RWPE2 (cell line): ENCODE results near the gene CDKN2A.
A peak's percentile ranks its signal among the peaks of the same experiment; 100 is the strongest.

Source experiments
- ATAC-seq: fragments of 200-7000 bp; cut with Tn5 transposase; 3 replicates; pipeline ENCODE4 v1.9.1; 2021; ENCODE audit warnings: low read depth
- DNase-seq: peaks from one replicate; pipeline ENCODE4 v3.0.0-alpha.2; 2020; ENCODE audit warnings: low spot score
- H3K27ac ChIP-seq: fragments of 450-650 bp; 2 replicates; pipeline ENCODE4 v1.5.1; 2017; ENCODE audit warnings: mild to moderate bottlenecking; ENCODE audit not compliant: poor library complexity, severe bottlenecking
- H3K27me3 ChIP-seq: fragments of 250-450 bp; sonication (Bioruptor Pico); 2 replicates; pipeline ENCODE4 v1.5.1; 2021; ENCODE audit warnings: mild to moderate bottlenecking, moderate library complexity; ENCODE audit not compliant: insufficient read depth, poor library complexity, severe bottlenecking
- H3K36me3 ChIP-seq: fragments of 250-450 bp; sonication (Bioruptor Pico); 2 replicates; pipeline ENCODE4 v1.5.1; 2020; ENCODE audit warnings: low read depth, mild to moderate bottlenecking, moderate library complexity
- H3K4me1 ChIP-seq: fragments of 250-450 bp; sonication (Bioruptor Pico); 2 replicates; pipeline ENCODE4 v1.5.1; 2021; ENCODE audit warnings: mild to moderate bottlenecking, moderate library complexity; ENCODE audit not compliant: insufficient read depth, poor library complexity, severe bottlenecking
- H3K4me3 ChIP-seq: fragments of 250-450 bp; sonication (Bioruptor Pico); 2 replicates; pipeline ENCODE4 v1.5.1; 2021; ENCODE audit warnings: mild to moderate bottlenecking, moderate library complexity; ENCODE audit not compliant: severe bottlenecking
- H3K9me3 ChIP-seq: fragments of 250-450 bp; sonication (Bioruptor Pico); 2 replicates; pipeline ENCODE4 v1.5.1; 2021; ENCODE audit warnings: mild to moderate bottlenecking, moderate library complexity; ENCODE audit not compliant: severe bottlenecking
- TF ChIP-seq, protein P1 (sequence below): fragments of 450-650 bp; IDR thresholded peaks from one replicate; pipeline ENCODE4 v1.5.1; 2017; ENCODE audit warnings: mild to moderate bottlenecking, moderate library complexity; ENCODE audit not compliant: poor library complexity, severe bottlenecking

CDKN2A gene

GRCh38 chr9:21995666-21996398, 1.6 kb upstream of the CDKN2A start:
- Histone ChIP-seq H3K27me3 (no peaks in the 10 kb centered on the region), H3K36me3 (peaks cover 35% of the 10 kb centered on the region), H3K9me3 (no peaks in the 10 kb centered on the region), H3K4me1 (peaks cover 19% of the 10 kb centered on the region), H3K4me3 (peak overlapping the region; percentile 79), H3K27ac (peak overlapping the region; percentile 89)
- ATAC-seq (peak; percentile 8), DNase-seq (no peak)
- TF ChIP-seq, protein P1, sequence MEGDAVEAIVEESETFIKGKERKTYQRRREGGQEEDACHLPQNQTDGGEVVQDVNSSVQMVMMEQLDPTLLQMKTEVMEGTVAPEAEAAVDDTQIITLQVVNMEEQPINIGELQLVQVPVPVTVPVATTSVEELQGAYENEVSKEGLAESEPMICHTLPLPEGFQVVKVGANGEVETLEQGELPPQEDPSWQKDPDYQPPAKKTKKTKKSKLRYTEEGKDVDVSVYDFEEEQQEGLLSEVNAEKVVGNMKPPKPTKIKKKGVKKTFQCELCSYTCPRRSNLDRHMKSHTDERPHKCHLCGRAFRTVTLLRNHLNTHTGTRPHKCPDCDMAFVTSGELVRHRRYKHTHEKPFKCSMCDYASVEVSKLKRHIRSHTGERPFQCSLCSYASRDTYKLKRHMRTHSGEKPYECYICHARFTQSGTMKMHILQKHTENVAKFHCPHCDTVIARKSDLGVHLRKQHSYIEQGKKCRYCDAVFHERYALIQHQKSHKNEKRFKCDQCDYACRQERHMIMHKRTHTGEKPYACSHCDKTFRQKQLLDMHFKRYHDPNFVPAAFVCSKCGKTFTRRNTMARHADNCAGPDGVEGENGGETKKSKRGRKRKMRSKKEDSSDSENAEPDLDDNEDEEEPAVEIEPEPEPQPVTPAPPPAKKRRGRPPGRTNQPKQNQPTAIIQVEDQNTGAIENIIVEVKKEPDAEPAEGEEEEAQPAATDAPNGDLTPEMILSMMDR, result no peak

DNA sequence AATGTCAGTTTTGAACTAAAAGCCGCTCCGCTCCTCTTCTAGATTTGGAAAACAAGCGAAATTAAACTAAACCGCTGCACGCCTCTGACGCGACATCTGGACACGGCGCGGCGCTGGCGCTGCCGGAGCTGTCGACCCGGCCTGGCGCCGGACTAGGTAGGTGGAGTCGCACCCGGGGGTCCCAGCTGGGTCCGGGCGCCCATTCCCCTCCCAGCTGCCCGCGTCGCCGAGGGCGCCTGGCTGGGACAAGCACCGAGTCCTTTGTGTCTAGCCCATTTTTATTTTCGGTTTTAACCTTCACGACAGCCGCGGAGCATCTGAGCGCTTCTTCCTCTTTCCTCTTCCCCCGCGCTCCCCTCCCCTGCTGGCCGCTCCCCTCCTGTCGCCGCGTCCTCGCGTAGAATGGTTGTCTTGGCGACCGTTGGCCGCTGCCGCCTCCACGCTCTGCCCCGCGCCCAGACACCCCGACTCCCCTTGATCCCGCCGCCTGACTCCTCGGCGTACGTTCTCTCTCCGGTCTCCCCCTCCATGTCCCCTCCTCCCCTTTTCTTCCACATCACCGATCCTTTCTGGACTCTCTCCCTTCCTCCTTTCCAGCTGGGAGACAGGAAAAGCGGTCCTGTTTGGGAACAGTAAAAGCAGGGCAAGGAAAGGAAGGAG, 944 bp upstream of the CDKN2A start:
- H3K9me3 ChIP-seq, result no peaks in the 10 kb centered on the region
- no peaks in the 10 kb centered on the region for H3K27me3 ChIP-seq
- ATAC-seq (peak; percentile 35), DNase-seq (peak; percentile 78)
- peaks cover 20% of the 10 kb centered on the region for H3K4me1 ChIP-seq
- peaks cover 38% of the 10 kb centered on the region for H3K36me3 ChIP-seq
- TF ChIP-seq, protein P1, result no peak
- peak overlapping the region; percentile 79 for H3K4me3 ChIP-seq
- peak overlapping the region; percentile 89 for H3K27ac ChIP-seq

GRCh38 chr9:21994556-21995005, 389 bp upstream of the CDKN2A start, which contains the start of gene CDKN2B-AS1:
TSS of gene CDKN2B-AS1 (plus strand) at chr9:21994791.
- Histone ChIP-seq H3K4me1 (peaks cover 25% of the 10 kb centered on the region), H3K36me3 (peaks cover 42% of the 10 kb centered on the region), H3K9me3 (no peaks in the 10 kb centered on the region), H3K27me3 (no peaks in the 10 kb centered on the region), H3K27ac (peak within 1 kb of the TSS; percentile 89), H3K4me3 (peak within 1 kb of the TSS; percentile 79)
- ATAC-seq (peak; percentile 68), DNase-seq (peak; percentile 86)
- TF ChIP-seq, protein P1, result peak; percentile 37

DNA sequence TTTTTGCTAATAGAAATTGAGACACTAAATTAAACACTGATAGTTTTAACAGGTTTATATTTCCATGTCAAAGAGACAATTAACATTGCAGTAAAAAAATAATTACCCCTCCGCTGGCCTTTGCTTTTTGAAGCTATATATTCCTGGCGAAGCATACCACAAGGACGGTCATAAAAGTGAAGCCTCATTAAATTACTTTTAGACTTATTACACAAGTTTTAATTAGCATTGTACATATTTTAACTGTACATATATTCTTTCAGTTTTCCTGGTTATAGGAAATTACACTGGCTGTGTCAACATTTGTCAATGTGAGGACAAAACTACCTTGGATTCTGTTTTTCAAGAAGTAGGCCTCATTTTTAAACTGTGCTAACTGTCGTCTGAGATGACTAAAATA, 1.2 kb downstream of the CDKN2A start:
- peak overlapping the region; percentile 89 for H3K27ac ChIP-seq
- DNase-seq, result no peak
- H3K4me1 ChIP-seq, result peaks cover 36% of the 10 kb centered on the region
- H3K27me3 ChIP-seq, result no peaks in the 10 kb centered on the region
- peak overlapping the region; percentile 79 for H3K4me3 ChIP-seq
- no peaks in the 10 kb centered on the region for H3K9me3 ChIP-seq
- H3K36me3 ChIP-seq, result peaks cover 55% of the 10 kb centered on the region
- TF ChIP-seq, protein P1, result no peak
- no peak for ATAC-seq
